ENCODE data around the gene TMEM135.

The TMEM135 gene

DNA sequence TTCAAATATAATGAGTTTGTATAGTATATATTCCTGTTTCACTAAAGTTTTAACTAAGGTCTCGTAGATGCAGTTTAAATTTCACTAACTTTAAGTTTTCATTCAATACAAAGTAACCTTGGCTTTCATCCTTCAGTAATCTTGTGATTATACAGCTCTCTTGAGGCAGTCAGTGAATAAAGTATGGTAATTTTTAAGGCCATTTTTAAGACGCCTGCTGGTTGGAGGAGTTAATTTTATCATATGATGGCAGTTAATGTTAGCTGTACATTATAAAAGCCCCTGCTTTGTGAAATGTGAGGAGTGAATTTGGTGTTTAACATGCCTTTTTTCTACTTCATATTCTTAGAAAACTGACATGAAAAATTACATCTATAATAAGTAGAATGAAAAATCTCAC lies 163.6 kb downstream of the TMEM135 start:
- DNase-seq, result no peak

DNA sequence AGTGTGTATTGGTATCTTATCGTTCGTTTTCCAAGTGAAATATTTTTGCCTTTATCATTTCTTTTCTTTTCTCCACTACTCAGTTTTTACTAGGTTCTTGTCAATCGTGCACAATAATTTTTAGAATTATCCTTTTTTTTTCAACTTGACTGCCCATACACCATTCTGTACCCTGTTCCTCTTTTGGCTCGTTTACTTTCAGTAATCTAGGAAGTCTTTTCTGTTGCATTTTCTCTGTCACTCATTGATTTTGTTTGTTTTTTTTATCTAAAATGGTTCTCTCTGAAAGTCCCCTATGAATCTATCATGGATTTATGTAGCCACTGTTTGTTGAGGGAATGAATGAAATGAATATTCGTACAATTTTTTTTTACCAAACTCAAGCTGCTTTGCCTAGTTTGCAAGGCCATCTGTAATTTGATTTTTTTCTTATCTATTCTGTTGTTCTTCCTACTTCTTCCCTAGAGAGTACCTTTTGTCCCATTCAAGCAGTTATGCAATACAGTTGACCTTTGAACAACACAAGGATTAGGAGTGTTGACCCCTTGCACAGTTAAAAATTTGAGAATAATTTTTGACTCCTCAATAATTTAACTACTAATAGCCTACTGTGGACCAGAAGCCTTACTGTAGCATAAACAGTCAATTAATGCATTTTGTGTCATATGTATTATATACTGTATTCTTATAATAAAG lies 166.3 kb downstream of the TMEM135 start:
- no peak for DNase-seq

DNA sequence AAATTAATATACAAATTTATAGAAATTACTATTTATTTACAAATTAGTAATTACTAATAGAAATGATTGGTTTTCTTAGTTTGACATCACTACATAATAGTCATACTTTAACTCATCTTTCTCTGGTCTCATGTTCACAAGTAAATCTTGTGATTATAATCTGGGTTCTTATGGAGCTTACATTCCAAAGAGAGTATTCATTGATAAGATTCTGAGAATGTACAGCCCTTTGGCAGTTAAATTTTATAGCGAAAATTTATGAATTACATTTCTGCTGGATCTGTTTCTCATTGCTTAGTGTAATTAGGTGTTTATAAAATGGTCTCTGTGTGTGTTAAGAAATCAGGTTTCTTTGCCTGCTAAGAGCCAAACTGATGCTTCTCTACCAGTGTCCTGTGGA lies 175.2 kb downstream of the TMEM135 start:
- DNase-seq, result no peak

DNA sequence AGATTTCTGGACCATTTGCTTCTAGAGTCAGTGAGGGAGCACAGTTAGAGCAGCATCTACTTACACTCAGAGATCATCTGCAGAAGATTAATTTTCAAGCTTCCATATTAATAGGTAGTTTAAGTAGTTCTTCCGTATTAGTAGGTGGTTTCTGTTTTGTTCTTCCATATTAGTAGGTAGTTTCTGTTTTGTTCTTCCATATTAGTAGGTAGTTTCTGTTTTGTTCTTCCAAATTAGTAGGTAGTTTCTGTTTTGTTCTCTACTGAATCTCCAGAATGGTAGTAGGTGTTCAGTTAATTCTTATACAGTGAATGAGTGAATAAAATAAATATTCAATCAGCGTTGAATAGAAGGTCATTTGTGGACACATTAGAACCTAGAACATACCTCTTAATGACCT lies 175.7 kb downstream of the TMEM135 start:
- DNase-seq, result no peak

DNA sequence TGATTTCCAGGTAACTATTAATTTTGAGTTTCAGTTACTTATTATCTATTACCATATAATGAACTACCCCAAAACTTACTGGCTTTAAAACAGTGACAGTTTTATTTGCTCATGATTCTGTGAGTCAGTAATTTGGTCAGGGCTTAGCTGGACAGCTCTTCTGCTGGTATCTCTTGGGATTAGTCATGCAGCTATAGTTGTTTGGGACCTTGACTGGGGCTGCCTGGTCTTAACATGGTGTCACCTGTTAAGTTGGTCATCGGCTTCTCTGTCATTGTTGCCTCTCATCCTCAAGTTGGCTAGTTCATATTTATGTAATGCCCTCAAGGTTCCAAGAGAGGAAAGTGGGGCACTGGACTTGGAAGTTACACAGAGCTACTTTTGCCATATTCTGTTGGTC lies 177.5 kb downstream of the TMEM135 start:
- no peak for DNase-seq

DNA sequence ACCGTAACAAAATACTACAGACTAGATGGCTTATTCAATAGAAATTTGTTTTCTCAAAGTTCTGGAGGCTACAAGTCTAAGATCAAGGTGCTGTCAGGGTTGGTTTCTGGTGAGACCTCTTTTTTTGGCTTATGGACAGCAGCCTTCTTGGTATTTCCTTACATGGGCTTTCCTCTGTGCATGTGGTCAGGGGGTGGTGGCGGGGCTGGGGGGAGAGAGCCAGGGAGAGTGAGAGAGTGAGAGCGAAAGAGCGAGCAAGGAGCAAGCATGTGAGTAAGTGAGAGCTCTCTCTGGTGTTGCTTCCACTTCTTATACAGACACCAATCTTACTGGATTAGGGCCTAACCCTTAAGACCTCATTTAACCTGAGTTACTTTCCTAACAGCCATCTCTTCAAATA lies 181.5 kb downstream of the TMEM135 start:
- no peak for DNase-seq

DNA sequence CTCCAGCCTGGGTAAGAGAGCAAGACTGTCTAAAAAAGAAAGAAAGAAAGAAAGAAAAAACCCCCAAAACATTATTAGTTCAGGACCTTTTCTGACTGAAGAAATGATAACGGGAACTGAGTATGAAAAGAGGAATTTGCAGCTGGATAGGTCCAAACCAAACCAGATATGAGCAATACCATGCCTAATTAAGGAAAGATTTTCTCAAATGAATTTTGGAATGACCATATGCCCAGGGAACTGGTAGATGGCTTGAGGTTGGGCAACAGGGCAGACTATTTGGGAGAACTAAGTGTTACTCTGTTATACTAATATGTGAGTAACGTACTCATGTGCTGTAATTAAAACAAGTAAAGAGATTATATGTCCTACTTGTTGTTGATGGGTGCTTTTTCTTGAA lies 186.1 kb downstream of the TMEM135 start:
- no peak for DNase-seq

DNA sequence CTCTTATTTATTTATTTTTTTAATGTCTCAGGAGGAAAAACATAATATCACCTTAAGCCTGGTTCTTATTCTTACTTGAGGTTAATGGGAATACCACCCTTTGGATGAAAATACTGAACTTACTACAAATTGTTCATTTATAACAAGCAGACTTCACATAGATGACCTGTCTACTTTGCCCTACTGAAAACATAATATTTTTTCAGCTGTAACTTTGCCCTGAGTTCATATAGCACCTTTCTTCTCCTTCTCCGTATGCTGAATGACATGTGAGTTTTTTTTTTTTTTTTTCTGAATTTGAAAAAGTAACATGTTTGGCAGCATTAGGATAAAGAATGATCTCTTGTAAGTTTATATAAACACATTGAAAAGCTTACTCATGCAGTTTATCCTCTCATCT lies 186.8 kb downstream of the TMEM135 start:
- no peak for DNase-seq

DNA sequence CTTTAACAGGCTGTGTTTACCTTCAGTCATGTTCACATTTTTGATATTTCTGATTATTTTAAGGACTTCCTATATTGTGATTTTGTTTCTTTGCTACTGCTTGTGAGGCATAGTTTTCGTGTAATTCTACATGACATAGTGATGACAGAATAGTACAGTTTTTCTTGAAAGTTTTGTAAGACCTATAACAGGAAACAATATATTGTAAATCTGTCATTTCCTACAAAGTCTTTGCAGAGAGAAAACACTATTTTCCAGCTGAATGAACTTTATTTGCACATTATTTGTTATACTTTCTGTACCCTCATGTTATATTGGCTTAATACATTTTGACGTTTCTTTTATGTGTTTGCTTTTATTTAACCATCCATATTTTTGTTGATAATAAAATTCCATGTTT lies 191.1 kb downstream of the TMEM135 start:
- no peak for DNase-seq

DNA sequence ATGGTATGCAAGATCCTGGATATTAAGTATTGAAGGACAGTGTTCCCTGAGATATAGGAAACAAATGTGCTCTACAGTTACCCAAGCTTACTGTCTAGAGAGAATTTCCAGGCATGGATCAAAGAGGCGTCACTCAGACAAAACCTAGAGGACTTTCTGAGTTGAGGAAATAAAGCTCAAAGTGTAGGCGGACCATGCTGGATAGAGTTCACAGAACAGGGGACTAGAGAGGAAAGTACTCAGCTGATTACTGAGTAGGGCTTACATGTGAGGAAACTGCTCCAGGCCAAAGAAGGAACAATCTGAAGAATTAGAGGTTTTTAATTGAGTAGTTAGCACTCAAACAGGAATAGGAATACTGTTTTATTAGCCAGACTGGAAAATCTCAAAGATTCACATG lies 193.3 kb downstream of the TMEM135 start:
- DNase-seq, result no peak

DNA sequence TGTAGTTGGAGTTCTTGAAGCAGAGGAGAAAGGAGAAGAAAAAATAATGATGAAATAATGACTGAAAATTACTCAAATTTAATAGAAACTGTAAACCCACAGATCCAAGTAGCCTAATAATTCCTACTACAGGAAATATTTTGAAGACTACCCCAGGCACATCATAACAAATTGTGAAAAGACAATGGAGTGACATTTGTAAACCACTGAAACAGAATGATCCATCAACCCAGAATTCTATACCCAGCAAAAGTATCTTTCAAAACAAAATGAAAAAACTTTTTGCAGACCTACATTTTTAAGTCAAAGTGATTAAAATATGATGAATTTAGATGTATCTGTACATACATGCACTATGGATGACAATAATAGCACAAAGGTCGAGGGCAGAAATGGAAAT lies 194.6 kb downstream of the TMEM135 start:
- DNase-seq, result no peak

DNA sequence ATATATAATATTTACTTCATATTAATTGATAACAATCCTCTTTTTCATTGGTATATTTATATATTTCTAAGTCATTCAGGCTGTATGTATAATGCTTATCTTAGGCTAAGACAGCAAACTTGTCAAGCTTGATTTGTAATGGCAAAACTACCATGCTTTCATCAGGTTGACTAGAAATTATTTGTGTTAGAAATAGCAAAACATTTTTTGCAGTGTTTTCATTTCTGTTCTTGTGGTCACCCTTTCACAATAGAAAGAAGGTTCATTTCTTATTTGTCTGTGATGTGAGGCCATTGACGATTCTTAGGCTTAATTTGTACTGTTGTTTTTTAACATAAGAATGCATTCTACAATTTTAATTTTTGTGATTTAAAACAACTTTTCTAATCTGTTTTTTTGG lies 197.6 kb downstream of the TMEM135 start:
- DNase-seq, result no peak

DNA sequence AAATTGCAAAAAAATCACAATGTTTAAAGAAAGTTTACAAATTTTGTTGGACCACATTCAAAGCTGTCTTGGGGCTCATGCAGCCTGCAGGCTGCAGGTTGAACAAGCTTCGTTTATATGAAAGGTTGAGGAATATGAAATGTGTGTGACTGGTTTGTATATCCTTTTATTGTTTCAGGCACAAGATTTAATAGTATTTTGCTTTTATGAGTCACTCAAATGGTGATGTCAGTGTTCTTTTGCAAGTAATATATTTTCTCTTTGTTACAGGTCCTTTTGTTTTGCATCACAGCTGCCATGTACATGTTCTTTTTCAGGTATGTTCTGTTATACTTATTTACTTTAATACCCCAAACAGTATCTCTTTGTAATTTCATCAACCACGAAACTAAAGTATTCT lies 198.6 kb downstream of the TMEM135 start:
- DNase-seq, result no peak

DNA sequence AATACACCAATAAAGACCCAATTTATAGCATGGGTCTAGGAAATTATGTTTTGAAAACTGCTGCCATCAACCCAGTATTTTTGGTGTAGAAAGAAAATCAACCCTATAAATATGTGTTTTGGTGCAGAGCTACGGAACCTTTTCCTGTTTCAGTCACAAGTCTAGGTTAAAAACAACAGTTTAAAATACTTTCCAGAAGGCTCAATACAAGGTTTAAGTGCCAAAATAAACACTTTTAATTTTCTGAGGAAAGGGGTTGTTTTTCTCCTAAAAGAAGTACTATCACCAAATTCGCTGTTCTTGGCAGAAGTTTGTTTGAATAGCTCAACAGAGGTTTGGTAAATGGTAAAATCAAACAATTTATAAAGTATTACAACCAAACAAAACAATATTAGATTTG lies 201.3 kb downstream of the TMEM135 start:
- DNase-seq, result no peak

DNA sequence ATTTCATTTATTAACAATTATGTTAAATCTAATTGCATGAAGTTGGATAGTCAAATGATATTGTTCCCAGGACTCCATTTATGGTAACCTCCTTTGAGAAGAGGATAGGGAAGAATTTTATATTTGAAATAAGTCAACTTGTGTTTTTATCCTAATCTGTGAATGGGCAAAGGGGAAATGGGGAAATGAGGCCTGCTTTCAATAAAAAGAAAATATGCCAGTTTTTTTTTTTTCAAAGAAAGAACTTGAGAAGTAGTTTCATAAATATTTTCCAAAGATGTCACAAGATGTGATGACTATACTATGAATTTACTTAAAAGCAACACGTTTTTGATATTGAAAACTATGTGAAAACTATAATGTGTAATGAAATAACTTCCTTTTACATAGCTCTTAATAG lies 201.8 kb downstream of the TMEM135 start:
- DNase-seq, result no peak

DNA sequence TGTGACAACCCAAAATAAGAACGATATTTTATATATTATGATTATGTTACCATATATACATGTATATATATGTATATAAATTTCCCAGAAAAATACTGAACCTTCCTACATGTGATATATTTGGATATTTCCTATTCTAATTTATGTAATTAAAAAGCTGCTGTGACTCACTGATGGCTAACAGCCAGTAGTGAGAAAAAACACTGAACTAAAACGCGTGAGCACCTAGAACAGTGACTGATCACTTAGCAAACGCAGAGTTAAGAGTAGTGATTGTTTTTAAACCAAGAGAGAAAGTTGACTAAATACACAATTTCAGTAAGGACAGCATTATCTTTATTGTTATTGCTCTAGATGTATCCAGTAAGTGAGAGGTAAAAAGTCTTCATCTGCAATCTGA lies 213.8 kb downstream of the TMEM135 start:
- no peak for DNase-seq

DNA sequence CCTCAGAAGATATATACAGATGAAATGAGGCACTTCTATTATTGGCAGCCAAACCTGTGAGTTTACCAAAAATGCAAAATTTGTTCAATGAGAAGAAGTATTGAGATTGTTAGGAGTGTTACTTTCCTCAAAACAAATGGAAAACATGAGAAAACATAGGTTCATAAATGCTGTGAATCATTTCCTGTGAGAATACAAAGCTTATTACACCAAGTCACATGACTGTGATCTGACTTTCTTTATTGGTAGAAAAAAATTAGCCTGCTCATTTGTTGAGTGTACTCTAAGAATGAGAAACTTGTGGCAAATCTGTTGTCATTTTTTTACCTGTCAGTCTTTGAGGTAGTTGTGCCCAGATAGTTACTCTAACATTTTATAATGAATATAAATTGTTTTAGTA lies 215.1 kb downstream of the TMEM135 start:
- DNase-seq, result no peak

DNA sequence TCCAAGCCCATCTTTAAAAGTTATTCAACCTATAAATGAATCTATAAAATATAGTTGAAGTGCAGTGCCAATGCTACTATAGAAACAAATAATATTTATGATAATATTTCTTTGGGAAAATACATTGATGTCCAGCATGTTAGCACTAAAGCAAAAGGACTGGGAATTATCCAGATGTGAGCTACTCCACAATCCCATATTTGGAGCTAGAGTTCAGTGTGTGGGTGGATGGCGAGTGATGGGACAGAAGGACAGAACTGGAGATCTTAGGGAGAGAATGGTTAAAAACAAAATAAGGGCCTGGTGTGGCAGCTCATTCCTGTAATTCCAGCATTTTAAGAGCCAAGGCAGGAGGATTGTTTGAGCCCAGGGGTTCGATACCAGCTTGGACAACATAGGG lies 216.8 kb downstream of the TMEM135 start:
- DNase-seq, result no peak

DNA sequence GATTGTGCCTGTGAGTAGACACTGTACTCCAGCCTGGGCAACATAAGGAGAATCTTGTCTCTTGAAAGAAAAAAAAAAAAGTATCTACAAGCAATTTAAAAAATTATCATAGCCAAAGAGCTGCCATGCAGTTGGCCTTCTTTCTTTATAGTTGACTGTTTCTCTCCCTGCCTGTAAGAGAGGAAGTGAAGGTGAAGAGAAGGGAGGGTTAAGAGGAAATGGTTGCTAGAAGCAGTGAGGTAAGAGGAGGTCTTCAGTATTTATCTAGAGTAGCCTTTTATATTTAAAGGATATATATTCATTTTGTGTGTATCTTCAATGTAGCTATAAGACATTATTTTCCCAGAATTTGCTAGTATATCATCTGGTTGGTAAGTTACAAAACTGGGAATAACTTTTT lies 217.9 kb downstream of the TMEM135 start:
- DNase-seq, result no peak

DNA sequence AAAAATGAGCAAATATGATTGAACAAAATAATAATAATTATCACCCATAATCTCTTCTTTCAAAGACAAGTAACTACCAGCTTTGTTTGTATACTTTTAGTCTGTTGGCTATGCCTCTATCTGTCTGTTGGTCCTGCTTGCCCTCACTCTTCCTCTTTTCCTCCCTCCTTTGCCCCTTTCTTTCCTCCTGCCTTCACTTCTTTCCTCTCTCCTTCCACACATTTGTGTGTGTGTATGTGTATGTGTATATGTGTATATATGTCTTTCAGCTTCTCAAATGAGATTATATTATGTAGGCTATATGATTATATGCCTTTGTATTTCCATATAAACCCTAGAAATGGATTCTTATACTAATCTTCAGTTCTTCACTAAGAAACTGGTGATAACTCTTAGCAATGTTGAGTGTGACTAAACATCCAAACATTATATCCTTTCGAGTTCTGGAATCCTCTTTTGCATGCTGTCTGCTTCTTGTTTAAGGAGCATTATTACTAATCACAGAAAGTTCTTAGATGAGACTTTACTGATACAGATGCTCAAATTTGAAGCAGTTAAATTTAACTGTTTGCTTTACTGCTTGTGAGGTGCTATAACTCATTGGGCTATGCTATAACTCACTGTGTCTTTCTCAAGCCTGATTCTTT lies 219.1 kb downstream of the TMEM135 start:
- no peak for DNase-seq

DNA sequence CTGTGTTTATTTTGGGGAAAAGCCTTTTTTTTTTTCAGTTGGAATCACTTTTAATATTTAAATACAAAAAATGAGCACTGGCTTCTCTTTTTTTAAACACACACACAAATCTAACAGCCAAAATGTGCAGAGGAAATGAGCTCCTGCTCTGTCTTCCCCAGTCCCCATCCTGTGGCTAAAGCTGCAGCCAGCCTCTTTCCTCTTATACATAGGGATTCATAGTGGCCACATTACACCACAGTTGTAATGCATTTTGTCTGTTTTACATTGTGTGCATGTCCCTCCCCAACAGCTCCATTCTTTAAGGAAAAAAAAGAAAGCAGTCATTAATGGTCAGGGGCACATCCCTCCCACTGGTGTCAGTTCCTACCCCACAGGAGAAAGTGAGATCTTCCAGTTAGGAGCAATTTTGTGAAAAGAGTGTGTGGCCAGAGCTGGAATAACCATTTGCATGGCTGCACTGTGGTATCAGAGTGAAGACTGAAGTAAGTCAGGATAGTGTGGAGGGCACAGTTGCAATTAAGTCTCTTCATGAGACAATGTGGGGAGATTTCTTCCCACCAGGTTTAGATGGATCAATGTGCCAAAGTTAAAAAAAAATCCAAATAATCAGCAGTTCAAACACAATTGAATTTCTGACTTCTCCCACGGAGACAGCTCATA lies 220.6 kb downstream of the TMEM135 start:
- no peak for DNase-seq

DNA sequence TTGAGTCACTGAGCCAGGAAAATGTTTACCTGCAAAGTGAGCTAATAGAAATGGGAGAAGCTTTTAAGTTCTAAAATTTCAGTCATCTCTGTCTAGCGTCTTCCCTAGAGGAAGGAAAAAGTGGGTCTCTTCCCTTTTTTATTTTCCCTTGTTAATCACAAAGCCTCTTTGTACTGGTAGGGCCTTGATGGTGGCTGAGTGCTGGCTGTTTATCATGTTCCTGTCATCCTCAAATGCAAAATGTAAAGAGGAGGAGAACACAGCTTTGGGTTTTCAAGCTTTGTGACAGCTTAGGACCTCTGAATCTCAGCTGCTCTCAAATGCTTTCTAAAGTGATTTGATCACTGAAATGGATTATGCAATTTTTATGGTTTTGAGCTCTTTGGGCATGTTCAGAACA lies 222.0 kb downstream of the TMEM135 start:
- no peak for DNase-seq

DNA sequence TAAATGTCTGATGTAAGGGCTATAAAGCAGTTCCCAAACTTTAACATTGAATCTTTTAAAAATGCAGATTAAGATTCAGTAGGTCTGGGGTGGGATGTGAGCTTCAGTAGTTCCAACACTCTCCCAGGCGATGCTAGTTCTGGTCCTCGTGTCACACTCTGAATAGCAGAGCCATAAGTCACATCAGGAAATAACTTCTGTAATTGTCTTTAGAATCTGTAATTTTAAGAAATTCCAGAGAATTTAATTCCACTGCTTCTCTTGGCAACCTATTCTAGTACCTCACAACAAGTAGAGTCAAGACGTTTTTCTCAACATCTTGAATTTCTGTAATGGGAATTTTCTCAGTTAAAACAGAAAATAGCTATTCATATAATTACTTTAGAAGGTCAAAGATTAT lies 223.1 kb downstream of the TMEM135 start:
- DNase-seq, result no peak

DNA sequence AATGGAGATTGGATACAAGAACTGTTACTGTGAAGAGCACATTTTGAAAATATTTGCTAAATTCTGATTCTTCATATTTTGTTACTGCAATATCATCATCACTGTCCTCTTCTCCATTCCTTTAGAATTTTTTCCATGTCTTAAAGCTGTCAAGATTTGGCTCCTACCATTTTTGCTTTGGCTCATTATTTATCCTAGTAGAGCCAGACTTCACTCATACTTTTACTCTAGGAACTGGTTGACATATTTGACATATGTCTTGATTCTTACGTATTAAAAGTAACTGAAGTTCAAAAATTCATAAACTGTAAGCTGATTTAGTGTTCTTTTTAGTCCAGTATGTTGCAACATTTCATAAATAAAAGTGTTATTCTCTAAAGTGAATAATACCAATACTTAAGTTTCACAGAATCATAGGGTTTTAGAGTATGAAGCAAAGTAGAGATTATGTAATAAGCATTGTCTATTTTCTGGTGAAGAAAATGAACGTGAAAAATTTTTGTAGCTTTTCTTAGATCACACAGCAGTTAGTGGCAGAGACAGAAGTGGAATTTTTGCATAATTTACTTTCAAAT lies 225.6 kb downstream of the TMEM135 start:
- no peak for DNase-seq
